K562 (cell line): ENCODE measurements around the gene ANKRD33. TPM values are rescaled to one million over a fixed set of nuclear protein-coding genes. Genes with fewer than 3 reads are reported as not detected.

Experiments
- ATAC-seq: fragments of 200-7000 bp; cut with Tn5 transposase; 3 replicates; pipeline ENCODE4 v1.9.1; 2020; ENCODE audit warnings: moderate library complexity
- BruUV-seq: library from RNA; stranded (reverse); fragments of 400-500 nt; replicated peaks from 2 replicates; lab custom pipeline; 2021; lab: Mats Ljungman, UMichigan
- CTCF ChIA-PET: fragments of 300-600 bp; formaldehyde crosslinking; extraction: SDS; loops from one replicate; lab custom pipeline; 2021; ENCODE audit warnings: low intra/inter-chr PET ratio; lab: Yijun Ruan, JAX
- POLR2A ChIA-PET: fragments of 300-600, 350-650 bp; sonication (Branson Sonifier 250); formaldehyde crosslinking; extraction: SDS; loops from one replicate; lab custom pipeline; 2021; ENCODE audit warnings: antibody characterized with exemption, inconsistent platforms; lab: Yijun Ruan, JAX
- DNase-seq, 4 experiments: peaks; one replicate each; pipeline versions ENCODE4 v3.0.0 to v3.0.0-alpha.2; 2011 to 2018; ENCODE audit warnings: low spot score in 3 of 4, mixed read lengths in 3 of 4; ENCODE audit errors: extremely low read depth in 1 of 4
- FAIRE-seq: peaks from 2 replicates; lab custom pipeline; 2011; peaks lifted over from hg19 to GRCh38; lab: Jason Lieb, UNC
- H2AFZ ChIP-seq: 2 replicates; pipeline ENCODE4 v1.6.0; 2011; ENCODE audit warnings: low read depth, low read length, control low read depth, inconsistent platforms
- H3K27ac ChIP-seq: fragments of 200-600 bp; 3 replicates; pipeline ENCODE4 v1.8.0; 2011; ENCODE audit warnings: low read depth, mild to moderate bottlenecking, control low read depth, inconsistent platforms, low read length, moderate library complexity, mixed read lengths; ENCODE audit errors: extremely low read depth
- H3K27me3 ChIP-seq, 2 experiments: fragments of 300-600 bp in 1 of 2; 2 replicates in 1 of 2; 3 replicates in 1 of 2; pipeline versions ENCODE4 v1.6.0 to v1.8.0; 2011; ENCODE audit warnings: inconsistent platforms in 2 of 2, low read length in 2 of 2, mild to moderate bottlenecking in 1 of 2, mixed read lengths in 1 of 2, moderate library complexity in 1 of 2; ENCODE audit not compliant: control insufficient read depth in 2 of 2, insufficient read depth in 2 of 2
- H3K36me3 ChIP-seq: fragments of 300-600 bp; 3 replicates; pipeline ENCODE4 v1.8.0; 2011; ENCODE audit warnings: mild to moderate bottlenecking, low read length, inconsistent platforms; ENCODE audit not compliant: control insufficient read depth, insufficient read depth
- H3K4me1 ChIP-seq, 2 experiments: fragments of 200-600 bp in 1 of 2; replicated peaks in 1 of 2; 2 replicates in 1 of 2; 3 replicates in 1 of 2; pipeline versions ENCODE4 v1.5.1 to v1.8.0; 2011; ENCODE audit warnings: inconsistent platforms in 2 of 2, low read length in 2 of 2, mild to moderate bottlenecking in 1 of 2, mixed read lengths in 1 of 2, moderate library complexity in 1 of 2; ENCODE audit not compliant: control insufficient read depth in 2 of 2, insufficient read depth in 2 of 2
- H3K4me2 ChIP-seq: 2 replicates; pipeline ENCODE4 v1.6.1; 2011; ENCODE audit warnings: low read length, control low read depth, inconsistent platforms, mixed read lengths; ENCODE audit not compliant: insufficient read depth
- H3K4me3 ChIP-seq: fragments of 200-600 bp; sonication (generic), shearing (Covaris generic); 2 replicates; pipeline ENCODE4 v1.5.1; 2016; ENCODE audit warnings: control low read depth, inconsistent platforms
- H3K79me2 ChIP-seq: fragments of 200-600 bp; 3 replicates; pipeline ENCODE4 v1.8.0; 2011; ENCODE audit warnings: low read length, inconsistent platforms; ENCODE audit not compliant: control insufficient read depth, insufficient read depth
- H3K9ac ChIP-seq, 2 experiments: 2 replicates each; pipeline versions ENCODE4 v1.6.0 to v1.6.1; 2011; ENCODE audit warnings: low read depth in 2 of 2, low read length in 2 of 2, control low read depth in 1 of 2, inconsistent platforms in 1 of 2, mild to moderate bottlenecking in 1 of 2, mixed read lengths in 1 of 2; ENCODE audit not compliant: insufficient read depth in 1 of 2
- H3K9me1 ChIP-seq: one replicate; pipeline ENCODE4 v1.6.0; 2011; ENCODE audit warnings: inconsistent platforms, mild to moderate bottlenecking, low read length, moderate library complexity; ENCODE audit not compliant: control insufficient read depth, insufficient read depth
- H3K9me3 ChIP-seq: replicated peaks from 2 replicates; pipeline ENCODE4 v1.5.1; 2011; ENCODE audit warnings: low read depth, low read length, inconsistent platforms; ENCODE audit not compliant: control insufficient read depth, insufficient read depth
- H4K20me1 ChIP-seq: replicated peaks from 2 replicates; pipeline ENCODE4 v1.6.1; 2011; ENCODE audit warnings: low read length, inconsistent platforms, mixed read lengths; ENCODE audit not compliant: control insufficient read depth, insufficient read depth
- CHD2 ChIP-seq: IDR thresholded peaks from 2 replicates; pipeline ENCODE4 v1.6.1; 2011; ENCODE audit warnings: low read depth, low read length
- EGR1 ChIP-seq: fragments of 450-650 bp; conservative IDR thresholded peaks from 2 replicates; pipeline ENCODE4 v1.6.1; 2017; ENCODE audit warnings: mild to moderate bottlenecking
- HDAC1 ChIP-seq, 2 experiments: fragments of 450-650 bp; IDR thresholded peaks; 2 replicates each; pipeline ENCODE4 v1.6.1; 2016 to 2017; ENCODE audit warnings: inconsistent platforms in 1 of 2, mild to moderate bottlenecking in 1 of 2, moderate library complexity in 1 of 2
- LCOR ChIP-seq: sonication (generic); formaldehyde crosslinking; IDR thresholded peaks from 2 replicates; pipeline ENCODE4 v1.8.0; 2022; ENCODE audit warnings: mild to moderate bottlenecking, missing genetic modification reagents
- MAZ ChIP-seq, 2 experiments: fragments of 450-650 bp in 1 of 2; sonication (generic) in 1 of 2; formaldehyde crosslinking; IDR thresholded peaks in 1 of 2; conservative IDR thresholded peaks in 1 of 2; 2 replicates each; pipeline versions ENCODE4 v1.4.0 to v1.5.0; 2020; ENCODE audit warnings: mild to moderate bottlenecking in 1 of 2, missing genetic modification reagents in 1 of 2
- WGBS: fragments of 100-300 bp; shearing (Covaris generic); methylation state at CpG from one replicate; pipeline ENCODE4 v1.1.6; 2016; ENCODE audit warnings: low coverage, mixed read lengths; ENCODE audit not compliant: insufficient coverage; ENCODE audit errors: missing lambda C conversion rate; 5-methylcytosine and 5-hydroxymethylcytosine counted together
- in situ Hi-C: fragments of 300-500 bp; cut with MboI; formaldehyde crosslinking; loops from 4 replicates; pipeline ENCODE4 v1.15.0; 2018; ENCODE audit warnings: inconsistent platforms, mixed read lengths
- intact Hi-C: fragments of 100-400 bp; cut with micrococcal nuclease; formaldehyde crosslinking; loops from 2 replicates; pipeline ENCODE4 v1.14.2; 2022
- polyA plus RNA-seq, 8 experiments: library from polyadenylated mRNA; depleted of rRNA in 4 of 8; stranded (reverse) in 5 of 8; unstranded in 3 of 8; fragments of >200 nt; fragmentation: Nextera tagmentation in 2 of 8; fragmentation: Illumina TruSeq in 1 of 8; extraction: Ambion mirVana in 2 of 8; extraction: Trizol in 1 of 8; gene quantifications; 2 replicates each; pipeline versions ENCODE4 v1.2.1 to v1.2.3, GENCODE V29; 2011 to 2014; ENCODE audit warnings: inconsistent platforms in 1 of 8, missing spikeins in 1 of 8
- total RNA-seq, 7 experiments: library from RNA; depleted of rRNA in 6 of 7; stranded (reverse); fragments of >200 nt in 6 of 7; fragmentation: Illumina TruSeq in 2 of 7; extraction: Trizol in 2 of 7; gene quantifications; 2 replicates each; pipeline versions ENCODE4 v1.2.1 to v1.2.3, GENCODE V29; 2011 to 2021; ENCODE audit warnings: low replicate concordance in 1 of 7
- TF ChIP-seq, protein P1 (sequence below): fragments of 250-450 bp; sonication (Bioruptor Pico); IDR thresholded peaks from 2 replicates; pipeline ENCODE4 v1.4.0; 2020
- TF ChIP-seq, protein P2 (sequence below): fragments of 450-650 bp; IDR thresholded peaks from 2 replicates; pipeline ENCODE4 v1.6.1; 2016; ENCODE audit warnings: low read depth, mild to moderate bottlenecking, moderate library complexity
- TF ChIP-seq, protein P3 (sequence below): sonication (generic); formaldehyde crosslinking; IDR thresholded peaks from 2 replicates; pipeline ENCODE4 v1.8.0; 2022; ENCODE audit warnings: missing genetic modification reagents, mild to moderate bottlenecking, moderate library complexity, borderline replicate concordance
- TF ChIP-seq, protein P4 (sequence below): fragments of 250-450 bp; sonication (Bioruptor Pico); IDR thresholded peaks from 2 replicates; pipeline ENCODE4 v1.8.0; 2021; ENCODE audit warnings: borderline replicate concordance, mild to moderate bottlenecking, moderate library complexity; ENCODE audit not compliant: poor library complexity, severe bottlenecking
- TF ChIP-seq, protein P5 (sequence below): fragments of 200-800 bp; sonication (Bioruptor generic); IDR thresholded peaks from 2 replicates; pipeline ENCODE4 v1.6.1; 2017; ENCODE audit warnings: missing genetic modification characterization, missing compliant biosample characterization

The ANKRD33 gene
- total and polyA plus RNA-seq, 9 of the 15 experiments (the other 6 are each of a cell fraction or from before 2014, with no cell fraction given) = 0.04 to 0.11 (median 0.07) TPM; not detected in 4

DNA sequence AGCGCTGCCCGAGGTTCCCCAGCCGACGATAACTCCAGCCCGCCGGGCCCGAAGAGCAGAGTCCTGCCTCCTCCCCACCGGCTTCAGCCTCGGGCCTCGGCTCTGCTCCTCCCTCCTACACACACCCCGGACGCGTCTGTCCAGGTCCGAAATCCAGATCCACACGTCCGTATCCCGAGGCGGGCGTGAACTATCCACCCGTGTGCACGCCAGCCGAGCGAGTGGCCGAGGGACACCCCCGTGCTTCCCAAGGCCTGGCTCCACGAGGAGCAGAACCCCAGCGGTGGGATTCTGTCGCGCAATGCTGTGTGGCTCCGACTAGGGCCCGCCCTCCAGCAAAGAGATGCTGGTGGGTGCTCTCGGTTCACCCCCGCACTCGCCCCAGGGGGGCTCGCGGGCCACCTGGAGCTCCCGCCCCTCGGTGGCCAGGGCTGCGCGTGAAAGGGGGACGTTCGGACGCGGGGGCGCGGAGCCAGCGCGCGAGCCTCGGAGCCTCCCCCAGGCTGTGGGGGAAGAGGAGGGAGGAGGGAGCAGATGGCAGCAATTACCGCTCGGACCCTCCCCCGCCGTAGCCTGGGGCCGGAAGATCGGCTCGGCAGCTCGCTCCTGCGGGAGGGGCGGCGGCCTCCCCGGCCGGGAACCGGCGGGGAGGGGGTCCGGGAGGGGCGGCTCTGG is 18.9 kb upstream of the ANKRD33 start:
- ATAC-seq (peak; percentile 54), DNase-seq (peak in 3 of 4 experiments; percentile 18 to 73 (median 68)), FAIRE-seq (no peak)
- ChIA-PET POLR2A (interaction anchor here (0.6 kb wide), 1 partner anchor 409 kb away, joined by 3 read pairs; no protein-coding TSS in a partner anchor), CTCF (no interaction called here)
- BruUV-seq = no TSS peak
- peaks cover 7 to 29% of the 10 kb centered on the region in 2 experiments; a peak in 4 of 5 replicates for H3K4me1 ChIP-seq
- peak overlapping the region in 1 of 2 experiments; percentile 78; a peak in 2 of 4 replicates for H3K9ac ChIP-seq
- peaks cover 42 to 85% of the 10 kb centered on the region in 2 experiments for H3K27me3 ChIP-seq
- H2AFZ ChIP-seq = 0 out of 2 replicates have a peak overlapping the region, but pooled peaks have one; percentile 32
- H3K9me1 ChIP-seq = no peaks in the 10 kb centered on the region
- H3K36me3 ChIP-seq = no peaks in the 10 kb centered on the region
- no peak overlapping the region for H3K4me3 ChIP-seq
- no peaks in the 10 kb centered on the region for H3K79me2 ChIP-seq
- H4K20me1 ChIP-seq = peaks cover 9% of the 10 kb centered on the region
- in situ Hi-C loops (no loop called here), intact Hi-C loops (no loop called here)
- H3K4me2 ChIP-seq = peak overlapping the region; percentile 43; the same call in 1 of the 2 replicates
- WGBS = 3% methylated on average over 27 of the region's 67 CpGs
- no peak overlapping the region for H3K27ac ChIP-seq
- no peaks in the 10 kb centered on the region for H3K9me3 ChIP-seq
- no peak for TF ChIP-seq CHD2
- TF ChIP-seq, protein P1, sequence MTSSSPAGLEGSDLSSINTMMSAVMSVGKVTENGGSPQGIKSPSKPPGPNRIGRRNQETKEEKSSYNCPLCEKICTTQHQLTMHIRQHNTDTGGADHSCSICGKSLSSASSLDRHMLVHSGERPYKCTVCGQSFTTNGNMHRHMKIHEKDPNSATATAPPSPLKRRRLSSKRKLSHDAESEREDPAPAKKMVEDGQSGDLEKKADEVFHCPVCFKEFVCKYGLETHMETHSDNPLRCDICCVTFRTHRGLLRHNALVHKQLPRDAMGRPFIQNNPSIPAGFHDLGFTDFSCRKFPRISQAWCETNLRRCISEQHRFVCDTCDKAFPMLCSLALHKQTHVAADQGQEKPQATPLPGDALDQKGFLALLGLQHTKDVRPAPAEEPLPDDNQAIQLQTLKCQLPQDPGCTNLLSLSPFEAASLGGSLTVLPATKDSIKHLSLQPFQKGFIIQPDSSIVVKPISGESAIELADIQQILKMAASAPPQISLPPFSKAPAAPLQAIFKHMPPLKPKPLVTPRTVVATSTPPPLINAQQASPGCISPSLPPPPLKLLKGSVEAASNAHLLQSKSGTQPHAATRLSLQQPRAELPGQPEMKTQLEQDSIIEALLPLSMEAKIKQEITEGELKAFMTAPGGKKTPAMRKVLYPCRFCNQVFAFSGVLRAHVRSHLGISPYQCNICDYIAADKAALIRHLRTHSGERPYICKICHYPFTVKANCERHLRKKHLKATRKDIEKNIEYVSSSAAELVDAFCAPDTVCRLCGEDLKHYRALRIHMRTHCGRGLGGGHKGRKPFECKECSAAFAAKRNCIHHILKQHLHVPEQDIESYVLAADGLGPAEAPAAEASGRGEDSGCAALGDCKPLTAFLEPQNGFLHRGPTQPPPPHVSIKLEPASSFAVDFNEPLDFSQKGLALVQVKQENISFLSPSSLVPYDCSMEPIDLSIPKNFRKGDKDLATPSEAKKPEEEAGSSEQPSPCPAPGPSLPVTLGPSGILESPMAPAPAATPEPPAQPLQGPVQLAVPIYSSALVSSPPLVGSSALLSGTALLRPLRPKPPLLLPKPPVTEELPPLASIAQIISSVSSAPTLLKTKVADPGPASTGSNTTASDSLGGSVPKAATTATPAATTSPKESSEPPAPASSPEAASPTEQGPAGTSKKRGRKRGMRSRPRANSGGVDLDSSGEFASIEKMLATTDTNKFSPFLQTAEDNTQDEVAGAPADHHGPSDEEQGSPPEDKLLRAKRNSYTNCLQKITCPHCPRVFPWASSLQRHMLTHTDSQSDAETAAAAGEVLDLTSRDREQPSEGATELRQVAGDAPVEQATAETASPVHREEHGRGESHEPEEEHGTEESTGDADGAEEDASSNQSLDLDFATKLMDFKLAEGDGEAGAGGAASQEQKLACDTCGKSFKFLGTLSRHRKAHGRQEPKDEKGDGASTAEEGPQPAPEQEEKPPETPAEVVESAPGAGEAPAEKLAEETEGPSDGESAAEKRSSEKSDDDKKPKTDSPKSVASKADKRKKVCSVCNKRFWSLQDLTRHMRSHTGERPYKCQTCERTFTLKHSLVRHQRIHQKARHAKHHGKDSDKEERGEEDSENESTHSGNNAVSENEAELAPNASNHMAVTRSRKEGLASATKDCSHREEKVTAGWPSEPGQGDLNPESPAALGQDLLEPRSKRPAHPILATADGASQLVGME (CRISPR knock-in tag) = peak; percentile 55; the same call in 1 of the 2 replicates
- TF ChIP-seq LCOR (CRISPR knock-in tag) = 0 out of 2 replicates have a peak, but pooled peaks have one; percentile 40
- TF ChIP-seq, protein P2, sequence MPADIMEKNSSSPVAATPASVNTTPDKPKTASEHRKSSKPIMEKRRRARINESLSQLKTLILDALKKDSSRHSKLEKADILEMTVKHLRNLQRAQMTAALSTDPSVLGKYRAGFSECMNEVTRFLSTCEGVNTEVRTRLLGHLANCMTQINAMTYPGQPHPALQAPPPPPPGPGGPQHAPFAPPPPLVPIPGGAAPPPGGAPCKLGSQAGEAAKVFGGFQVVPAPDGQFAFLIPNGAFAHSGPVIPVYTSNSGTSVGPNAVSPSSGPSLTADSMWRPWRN = peak; percentile 79; the same call in 1 of the 2 replicates
- TF ChIP-seq HDAC1 (IDR thresholded peaks at IDR 0.05) = 0 out of 4 replicates have a peak, but pooled peaks of 1 of the 2 experiments have one; percentile 8
- TF ChIP-seq, protein P3, sequence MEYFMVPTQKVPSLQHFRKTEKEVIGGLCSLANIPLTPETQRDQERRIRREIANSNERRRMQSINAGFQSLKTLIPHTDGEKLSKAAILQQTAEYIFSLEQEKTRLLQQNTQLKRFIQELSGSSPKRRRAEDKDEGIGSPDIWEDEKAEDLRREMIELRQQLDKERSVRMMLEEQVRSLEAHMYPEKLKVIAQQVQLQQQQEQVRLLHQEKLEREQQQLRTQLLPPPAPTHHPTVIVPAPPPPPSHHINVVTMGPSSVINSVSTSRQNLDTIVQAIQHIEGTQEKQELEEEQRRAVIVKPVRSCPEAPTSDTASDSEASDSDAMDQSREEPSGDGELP (CRISPR knock-in tag) = 0 out of 2 replicates have a peak, but pooled peaks have one; percentile 40
- TF ChIP-seq EGR1 = peak; percentile 77
- TF ChIP-seq, protein P4, sequence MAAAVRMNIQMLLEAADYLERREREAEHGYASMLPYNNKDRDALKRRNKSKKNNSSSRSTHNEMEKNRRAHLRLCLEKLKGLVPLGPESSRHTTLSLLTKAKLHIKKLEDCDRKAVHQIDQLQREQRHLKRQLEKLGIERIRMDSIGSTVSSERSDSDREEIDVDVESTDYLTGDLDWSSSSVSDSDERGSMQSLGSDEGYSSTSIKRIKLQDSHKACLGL = no peak
- TF ChIP-seq MAZ (CRISPR knock-in tag; conservative IDR thresholded peaks at IDR 0.05 in 1 of 2, IDR thresholded peaks at IDR 0.05 in 1 of 2) = peak; percentile 39 to 55; a peak in 2 of 4 replicates
- TF ChIP-seq, protein P5, sequence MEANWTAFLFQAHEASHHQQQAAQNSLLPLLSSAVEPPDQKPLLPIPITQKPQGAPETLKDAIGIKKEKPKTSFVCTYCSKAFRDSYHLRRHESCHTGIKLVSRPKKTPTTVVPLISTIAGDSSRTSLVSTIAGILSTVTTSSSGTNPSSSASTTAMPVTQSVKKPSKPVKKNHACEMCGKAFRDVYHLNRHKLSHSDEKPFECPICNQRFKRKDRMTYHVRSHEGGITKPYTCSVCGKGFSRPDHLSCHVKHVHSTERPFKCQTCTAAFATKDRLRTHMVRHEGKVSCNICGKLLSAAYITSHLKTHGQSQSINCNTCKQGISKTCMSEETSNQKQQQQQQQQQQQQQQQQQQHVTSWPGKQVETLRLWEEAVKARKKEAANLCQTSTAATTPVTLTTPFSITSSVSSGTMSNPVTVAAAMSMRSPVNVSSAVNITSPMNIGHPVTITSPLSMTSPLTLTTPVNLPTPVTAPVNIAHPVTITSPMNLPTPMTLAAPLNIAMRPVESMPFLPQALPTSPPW (CRISPR knock-in tag) = peak; percentile 73
